ENCODE data around the gene DOCK10.
"Not testable (repeated sequence)": the region's sequence is repeated elsewhere in the genome, so short reads cannot be mapped to it uniquely, and the experiment has no call there.

The DOCK10 gene

DNA sequence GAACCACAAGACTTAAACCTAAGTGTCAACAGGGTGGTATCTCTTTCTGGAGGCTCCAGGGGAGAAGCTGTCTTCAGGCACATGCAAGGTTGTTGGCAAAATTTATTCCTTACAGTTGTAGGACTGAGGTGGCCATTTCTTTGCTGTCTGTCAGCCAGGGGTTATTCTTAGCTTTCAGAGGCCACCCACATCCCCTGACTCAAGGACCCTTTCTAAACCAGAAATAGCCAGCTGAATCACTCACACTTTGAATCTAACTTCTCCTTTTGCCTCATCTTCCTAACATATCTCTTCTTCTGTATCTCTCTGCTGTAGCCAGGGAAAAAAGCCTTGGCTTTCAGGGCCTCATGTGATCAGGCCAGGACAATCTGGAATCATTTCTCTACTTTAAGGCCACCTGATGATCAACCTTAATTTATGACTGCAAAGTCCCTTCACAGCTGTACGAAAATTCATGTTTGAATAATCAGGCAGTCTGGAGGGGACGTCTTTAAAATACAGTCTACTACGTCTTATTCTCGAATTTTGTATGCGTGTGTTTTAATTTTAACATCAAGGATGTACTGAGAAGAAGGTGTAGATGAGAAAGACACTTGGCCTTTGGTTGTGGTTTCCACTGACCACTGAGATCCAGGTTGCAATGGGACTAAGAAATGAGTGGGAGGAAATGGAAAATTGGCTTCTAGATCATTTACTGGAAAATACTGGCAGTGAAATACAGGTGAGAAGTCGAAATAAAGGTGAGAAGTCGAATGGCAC lies 90.4 kb downstream of the DOCK10 start:
- TF ChIP-seq, protein P1, sequence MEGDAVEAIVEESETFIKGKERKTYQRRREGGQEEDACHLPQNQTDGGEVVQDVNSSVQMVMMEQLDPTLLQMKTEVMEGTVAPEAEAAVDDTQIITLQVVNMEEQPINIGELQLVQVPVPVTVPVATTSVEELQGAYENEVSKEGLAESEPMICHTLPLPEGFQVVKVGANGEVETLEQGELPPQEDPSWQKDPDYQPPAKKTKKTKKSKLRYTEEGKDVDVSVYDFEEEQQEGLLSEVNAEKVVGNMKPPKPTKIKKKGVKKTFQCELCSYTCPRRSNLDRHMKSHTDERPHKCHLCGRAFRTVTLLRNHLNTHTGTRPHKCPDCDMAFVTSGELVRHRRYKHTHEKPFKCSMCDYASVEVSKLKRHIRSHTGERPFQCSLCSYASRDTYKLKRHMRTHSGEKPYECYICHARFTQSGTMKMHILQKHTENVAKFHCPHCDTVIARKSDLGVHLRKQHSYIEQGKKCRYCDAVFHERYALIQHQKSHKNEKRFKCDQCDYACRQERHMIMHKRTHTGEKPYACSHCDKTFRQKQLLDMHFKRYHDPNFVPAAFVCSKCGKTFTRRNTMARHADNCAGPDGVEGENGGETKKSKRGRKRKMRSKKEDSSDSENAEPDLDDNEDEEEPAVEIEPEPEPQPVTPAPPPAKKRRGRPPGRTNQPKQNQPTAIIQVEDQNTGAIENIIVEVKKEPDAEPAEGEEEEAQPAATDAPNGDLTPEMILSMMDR (IDR thresholded peaks at IDR 0.05; ENCODE audit: insufficient read depth, low read depth, low read length, missing control alignments), result no peak
- H3K4me3 ChIP-seq (ENCODE audit: low read length), result no peak overlapping the region
- DNase-seq (ENCODE audit: low read depth), result no peak

DNA sequence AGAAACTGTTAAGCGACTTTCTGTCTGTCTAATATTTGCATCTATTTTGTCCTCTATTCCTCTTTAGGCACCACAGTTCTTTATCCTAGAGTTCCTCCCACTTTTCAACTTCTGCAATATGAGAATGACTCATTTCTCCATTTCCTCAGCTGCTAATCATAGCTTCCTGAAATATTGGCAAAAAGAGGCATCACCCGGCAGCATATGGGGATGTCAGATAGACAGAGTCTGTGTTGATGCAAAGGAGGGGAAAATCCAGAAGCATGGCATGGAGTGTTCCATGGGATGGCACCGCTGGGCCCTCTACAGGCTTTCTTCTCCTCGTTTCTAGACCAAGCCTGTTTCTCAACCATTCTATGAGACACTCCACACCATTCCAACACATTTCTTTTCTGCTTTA lies 93.4 kb downstream of the DOCK10 start:
- no peak overlapping the region for H3K4me3 ChIP-seq (ENCODE audit: low read length)
- TF ChIP-seq, protein P1 (IDR thresholded peaks at IDR 0.05; ENCODE audit: insufficient read depth, low read depth, low read length, missing control alignments), result no peak
- DNase-seq (ENCODE audit: low read depth), result peak; percentile 59

DNA sequence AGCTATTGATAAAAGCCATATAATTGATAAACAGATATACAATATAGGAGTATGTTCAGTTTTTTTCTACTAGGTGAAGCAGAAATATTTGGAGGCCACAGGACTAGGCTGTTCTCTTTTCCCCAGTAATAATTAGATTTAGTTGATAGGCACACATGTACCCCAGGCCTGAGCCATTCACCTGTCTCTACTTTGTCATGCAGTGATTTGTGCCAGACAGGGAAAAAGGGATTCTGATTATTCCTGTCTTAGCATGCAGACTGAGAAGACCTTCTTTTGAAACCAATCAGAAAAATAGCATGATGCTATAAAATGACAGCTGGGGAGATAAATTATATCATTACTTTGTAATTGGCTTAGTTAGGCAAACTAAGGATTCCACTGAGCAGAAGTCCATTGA lies 94.3 kb downstream of the DOCK10 start:
- H3K4me3 ChIP-seq (ENCODE audit: low read length), result no peak overlapping the region
- no peak for DNase-seq (ENCODE audit: low read depth)
- TF ChIP-seq, protein P1 (IDR thresholded peaks at IDR 0.05; ENCODE audit: insufficient read depth, low read depth, low read length, missing control alignments), result no peak

DNA sequence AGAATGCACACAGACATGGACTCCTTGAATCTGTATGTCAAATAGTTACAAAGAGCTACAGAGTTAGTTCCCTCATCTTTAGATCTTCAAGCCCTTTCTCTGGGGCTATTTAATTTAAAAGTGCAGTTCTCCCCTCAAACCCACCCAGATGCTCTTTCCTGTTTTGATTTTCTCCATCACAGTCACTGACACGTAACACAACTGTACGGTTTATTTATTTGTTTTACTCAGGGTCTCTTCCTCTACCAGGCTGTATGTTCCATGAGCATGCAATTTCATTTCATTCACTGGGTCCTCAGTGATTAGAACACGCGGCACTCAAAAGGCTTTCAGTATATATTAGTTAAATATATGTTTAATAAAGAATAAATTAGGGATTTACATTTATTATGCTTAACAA lies 94.7 kb downstream of the DOCK10 start:
- TF ChIP-seq, protein P1 (IDR thresholded peaks at IDR 0.05; ENCODE audit: insufficient read depth, low read depth, low read length, missing control alignments), result no peak
- H3K4me3 ChIP-seq (ENCODE audit: low read length), result no peak overlapping the region
- no peak for DNase-seq (ENCODE audit: low read depth)

DNA sequence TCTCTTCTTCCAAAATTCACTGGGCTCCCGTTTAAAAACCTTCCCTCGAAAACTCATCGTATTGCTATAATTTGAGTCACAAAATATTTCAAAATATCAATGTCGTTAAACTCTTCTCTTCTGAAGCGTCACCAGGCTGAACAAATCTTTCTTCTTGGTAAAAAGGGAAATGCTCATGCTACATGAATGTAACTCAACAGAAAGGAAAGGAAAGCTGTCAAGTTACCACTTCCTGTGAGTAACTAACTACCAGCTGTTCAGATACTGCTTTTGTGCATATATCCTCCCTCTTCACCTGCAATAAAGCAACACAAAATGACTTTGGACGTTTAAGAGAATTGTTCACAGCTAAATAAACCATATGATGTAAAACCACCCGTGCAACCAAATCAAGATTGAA lies 95.4 kb downstream of the DOCK10 start:
- no peak overlapping the region for H3K4me3 ChIP-seq (ENCODE audit: low read length)
- TF ChIP-seq, protein P1 (IDR thresholded peaks at IDR 0.05; ENCODE audit: insufficient read depth, low read depth, low read length, missing control alignments), result no peak
- DNase-seq (ENCODE audit: low read depth), result peak; percentile 40

DNA sequence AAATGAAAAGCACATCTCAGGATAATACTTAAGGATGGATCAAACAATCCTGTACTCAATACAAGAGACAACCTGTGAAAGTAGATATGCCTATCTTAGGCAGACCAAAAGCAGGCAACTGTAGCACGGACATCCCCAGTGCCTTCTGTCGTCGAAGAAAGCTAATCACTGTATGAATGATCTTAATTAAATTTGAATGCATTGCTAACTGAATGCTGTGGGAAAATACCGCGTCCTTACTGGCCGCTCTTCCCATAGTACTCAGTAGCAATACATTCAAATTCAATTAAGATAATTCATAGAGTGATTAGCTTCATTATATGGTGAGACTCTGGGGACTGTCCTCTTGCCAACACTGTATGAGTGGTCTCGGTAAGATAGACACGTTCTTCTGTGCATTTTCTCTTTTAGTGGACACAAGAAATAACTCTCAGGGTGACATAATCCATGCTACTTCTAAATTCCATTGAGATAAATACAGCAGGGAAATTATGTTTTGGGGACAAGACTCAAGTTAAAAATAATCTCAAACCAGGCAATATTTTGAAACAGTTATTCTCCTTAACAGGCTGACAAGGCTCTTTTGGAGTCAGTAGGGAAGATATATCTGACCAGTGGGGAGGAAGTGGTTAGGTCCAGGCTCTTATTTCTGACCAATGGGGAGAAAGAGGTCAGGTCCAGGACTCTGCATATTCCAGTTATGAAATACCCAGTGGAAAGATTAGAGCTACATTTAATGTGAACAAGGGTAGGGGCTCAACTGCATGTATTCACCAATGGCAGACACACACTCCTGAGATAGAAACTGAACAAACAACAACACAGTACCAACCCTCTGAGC lies 97.3 kb downstream of the DOCK10 start:
- TF ChIP-seq, protein P1 (IDR thresholded peaks at IDR 0.05; ENCODE audit: insufficient read depth, low read depth, low read length, missing control alignments), result no peak
- H3K4me3 ChIP-seq (ENCODE audit: low read length), result no peak overlapping the region
- DNase-seq (ENCODE audit: low read depth), result no peak

DNA sequence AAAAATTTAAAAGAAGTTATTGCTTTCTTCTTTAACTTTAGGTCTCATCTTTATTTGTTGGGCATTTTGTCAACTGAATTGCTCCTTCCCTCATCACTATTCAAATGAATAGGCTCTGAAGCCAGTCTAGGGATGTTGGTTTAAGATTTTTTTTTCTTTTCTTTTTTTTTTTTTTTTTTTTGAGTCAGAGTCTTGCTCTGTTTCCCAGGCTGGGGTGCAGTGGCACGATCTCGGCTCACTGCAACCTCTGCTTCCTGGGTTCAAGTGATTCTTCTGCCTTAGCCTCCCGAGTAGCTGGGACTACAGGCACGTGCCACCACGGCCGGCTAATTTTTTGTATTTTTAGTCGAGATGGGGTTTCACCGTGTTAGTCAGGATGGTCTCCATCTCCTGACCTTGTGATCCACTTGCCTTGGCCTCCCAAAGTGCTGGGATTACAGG lies 98.6 kb downstream of the DOCK10 start:
- not testable (repeated sequence) for H3K4me3 ChIP-seq (ENCODE audit: low read length); DNase-seq (ENCODE audit: low read depth)

All from epithelial cell of esophagus (primary cell).